ENCODE data around the gene GIT1.

The GIT1 gene

DNA sequence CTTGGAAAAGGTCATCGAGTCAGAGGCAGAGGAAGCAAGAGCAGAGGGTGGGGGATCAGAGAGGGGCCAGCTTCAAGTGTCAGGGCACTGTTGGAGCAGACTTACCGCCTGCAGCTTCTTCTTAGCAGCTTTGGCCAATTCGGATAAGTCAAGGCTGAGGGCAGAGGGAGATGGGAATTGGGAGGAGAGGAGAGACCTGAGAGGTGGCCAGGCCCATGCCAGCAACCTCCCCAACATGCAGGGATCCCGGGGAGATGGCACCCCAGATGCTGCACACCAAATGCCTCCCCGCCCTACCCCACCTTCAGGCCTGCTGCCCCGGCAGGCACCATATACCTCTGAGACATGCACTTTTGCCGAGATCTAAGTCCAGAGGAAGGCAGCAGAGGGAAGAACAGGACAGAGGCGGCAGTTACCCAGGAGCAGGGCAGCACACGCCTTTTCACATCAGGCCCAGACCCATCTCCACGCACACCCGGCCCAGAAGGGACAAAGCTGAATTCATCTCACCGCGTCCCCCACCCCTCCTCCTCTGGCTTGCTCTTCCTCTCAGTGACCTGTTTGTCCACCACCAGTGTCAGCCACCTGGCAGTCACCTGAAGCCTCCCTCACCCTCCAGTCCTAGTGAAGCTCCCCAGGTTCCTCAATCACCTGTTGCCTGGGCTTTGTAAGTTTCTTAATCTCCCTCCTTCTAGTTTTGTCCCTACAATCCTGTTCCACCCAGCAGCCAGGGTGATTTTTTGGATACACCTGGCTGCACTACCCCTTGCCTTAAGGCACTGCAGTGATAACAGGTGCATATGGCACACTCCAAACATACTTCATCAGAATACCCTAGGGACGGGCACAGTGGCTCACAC lies 10.6 kb downstream of the GIT1 start:
- TF ChIP-seq, protein P1, sequence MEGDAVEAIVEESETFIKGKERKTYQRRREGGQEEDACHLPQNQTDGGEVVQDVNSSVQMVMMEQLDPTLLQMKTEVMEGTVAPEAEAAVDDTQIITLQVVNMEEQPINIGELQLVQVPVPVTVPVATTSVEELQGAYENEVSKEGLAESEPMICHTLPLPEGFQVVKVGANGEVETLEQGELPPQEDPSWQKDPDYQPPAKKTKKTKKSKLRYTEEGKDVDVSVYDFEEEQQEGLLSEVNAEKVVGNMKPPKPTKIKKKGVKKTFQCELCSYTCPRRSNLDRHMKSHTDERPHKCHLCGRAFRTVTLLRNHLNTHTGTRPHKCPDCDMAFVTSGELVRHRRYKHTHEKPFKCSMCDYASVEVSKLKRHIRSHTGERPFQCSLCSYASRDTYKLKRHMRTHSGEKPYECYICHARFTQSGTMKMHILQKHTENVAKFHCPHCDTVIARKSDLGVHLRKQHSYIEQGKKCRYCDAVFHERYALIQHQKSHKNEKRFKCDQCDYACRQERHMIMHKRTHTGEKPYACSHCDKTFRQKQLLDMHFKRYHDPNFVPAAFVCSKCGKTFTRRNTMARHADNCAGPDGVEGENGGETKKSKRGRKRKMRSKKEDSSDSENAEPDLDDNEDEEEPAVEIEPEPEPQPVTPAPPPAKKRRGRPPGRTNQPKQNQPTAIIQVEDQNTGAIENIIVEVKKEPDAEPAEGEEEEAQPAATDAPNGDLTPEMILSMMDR (IDR thresholded peaks at IDR 0.05; ENCODE audit: low read length, missing control alignments): no peak
- no peak for DNase-seq (ENCODE audit: low read depth)
- no peak overlapping the region for H3K4me3 ChIP-seq (replicated peaks; ENCODE audit: low read depth, low read length)

DNA sequence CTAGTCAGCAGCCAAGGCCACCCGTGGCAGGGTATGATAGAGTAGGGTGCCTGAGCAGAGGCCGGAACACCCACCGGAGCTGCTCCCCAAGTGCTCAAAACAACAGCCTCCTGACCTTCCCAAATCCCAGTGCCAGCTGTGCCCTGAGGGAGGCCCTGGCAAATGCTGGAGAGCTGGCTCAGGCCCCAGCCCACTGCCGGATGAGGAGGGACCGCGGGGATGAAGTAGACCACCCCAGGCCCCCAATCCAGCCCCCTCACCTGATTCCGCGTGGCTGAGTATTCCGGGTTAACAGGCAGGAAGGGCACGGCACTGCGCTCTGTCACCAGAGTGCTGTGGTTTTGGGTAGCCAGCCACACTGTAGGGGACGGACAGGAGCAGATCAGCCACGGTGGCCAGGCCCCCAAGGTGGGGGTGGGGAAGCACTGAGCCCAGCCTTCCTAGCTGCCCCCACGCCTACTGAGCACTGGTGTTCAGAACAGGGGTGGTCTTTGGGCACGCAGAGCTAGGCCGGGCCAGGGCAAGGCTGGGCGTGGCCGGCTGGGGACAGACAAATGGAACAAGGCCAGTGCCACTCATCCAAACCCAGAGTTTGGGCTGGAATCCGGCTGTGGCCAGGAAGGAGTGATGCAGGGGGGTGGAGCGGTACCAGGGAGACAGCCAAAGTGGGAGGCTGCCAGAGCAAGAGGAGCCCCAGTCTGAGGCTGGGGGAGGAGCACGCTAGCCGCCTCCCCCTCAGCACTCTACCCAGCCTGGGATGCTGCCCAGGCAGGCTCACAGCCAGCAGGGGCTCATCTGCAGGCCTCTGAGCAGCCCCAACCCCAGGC lies 11.8 kb downstream of the GIT1 start:
- no peak overlapping the region for H3K4me3 ChIP-seq (replicated peaks; ENCODE audit: low read depth, low read length)
- DNase-seq (ENCODE audit: low read depth): peak; percentile 48
- TF ChIP-seq, protein P1 (IDR thresholded peaks at IDR 0.05; ENCODE audit: low read length, missing control alignments): no peak

DNA sequence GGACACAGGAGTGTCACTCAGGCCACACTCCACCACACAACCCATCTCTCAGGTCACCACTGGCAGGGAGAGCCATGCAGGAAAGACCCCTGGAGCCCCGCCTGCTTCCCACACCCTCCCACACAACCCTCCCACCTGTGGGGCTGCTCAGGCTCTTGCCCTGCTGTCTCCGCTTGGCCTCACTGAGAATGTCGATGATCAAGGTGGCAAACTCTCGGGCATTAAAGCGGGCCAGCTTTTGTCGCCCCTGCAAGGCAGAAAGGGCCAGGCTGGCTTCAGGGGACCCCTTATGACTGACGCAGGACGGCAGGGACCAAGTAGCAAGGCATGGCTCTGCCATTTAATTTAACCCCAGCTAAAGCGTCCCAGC lies 12.5 kb downstream of the GIT1 start:
- TF ChIP-seq, protein P1 (IDR thresholded peaks at IDR 0.05; ENCODE audit: low read length, missing control alignments): no peak
- no peak for DNase-seq (ENCODE audit: low read depth)
- no peak overlapping the region for H3K4me3 ChIP-seq (replicated peaks; ENCODE audit: low read depth, low read length)

DNA sequence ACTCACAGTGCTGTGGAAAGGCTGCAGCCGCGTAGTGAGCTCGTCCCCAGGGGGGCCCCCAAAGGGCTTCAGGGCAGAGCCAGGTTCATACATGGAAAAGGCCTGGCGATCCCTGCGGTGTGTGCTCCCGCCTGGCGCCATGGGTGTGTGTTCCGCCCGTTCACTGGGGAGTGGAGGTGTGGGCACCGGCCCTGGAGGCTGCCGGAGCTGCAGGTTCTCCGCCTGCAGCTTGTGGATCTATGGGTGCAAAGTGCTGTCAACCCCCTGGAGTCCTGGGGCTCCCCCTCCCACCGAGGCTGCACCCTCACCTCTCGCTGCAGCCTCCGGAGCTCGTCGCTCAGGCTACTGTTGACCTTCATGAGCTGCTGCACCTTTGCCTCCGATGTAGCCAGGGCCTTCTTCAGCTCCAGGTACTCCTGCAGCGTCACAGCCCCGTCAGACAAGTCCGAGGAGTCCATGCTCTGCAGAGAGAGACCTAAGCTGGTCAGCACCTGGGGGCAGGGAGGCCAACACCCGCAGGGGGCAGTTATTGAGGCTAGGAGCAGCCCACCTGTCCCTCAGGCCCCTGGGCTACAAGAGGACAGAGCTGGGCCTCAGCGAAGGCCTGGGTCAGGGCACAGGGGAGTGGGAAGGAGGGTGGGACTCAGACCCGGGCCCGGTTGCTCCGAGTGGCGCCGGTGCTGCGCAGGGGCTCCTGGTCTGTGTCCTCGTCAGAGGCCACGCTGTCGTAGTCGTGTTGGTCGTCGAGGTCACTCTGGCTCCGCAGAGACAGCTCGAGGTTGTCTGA lies 13.0 kb downstream of the GIT1 start:
- TF ChIP-seq, protein P1 (IDR thresholded peaks at IDR 0.05; ENCODE audit: low read length, missing control alignments): no peak
- no peak overlapping the region for H3K4me3 ChIP-seq (replicated peaks; ENCODE audit: low read depth, low read length)
- no peak for DNase-seq (ENCODE audit: low read depth)

DNA sequence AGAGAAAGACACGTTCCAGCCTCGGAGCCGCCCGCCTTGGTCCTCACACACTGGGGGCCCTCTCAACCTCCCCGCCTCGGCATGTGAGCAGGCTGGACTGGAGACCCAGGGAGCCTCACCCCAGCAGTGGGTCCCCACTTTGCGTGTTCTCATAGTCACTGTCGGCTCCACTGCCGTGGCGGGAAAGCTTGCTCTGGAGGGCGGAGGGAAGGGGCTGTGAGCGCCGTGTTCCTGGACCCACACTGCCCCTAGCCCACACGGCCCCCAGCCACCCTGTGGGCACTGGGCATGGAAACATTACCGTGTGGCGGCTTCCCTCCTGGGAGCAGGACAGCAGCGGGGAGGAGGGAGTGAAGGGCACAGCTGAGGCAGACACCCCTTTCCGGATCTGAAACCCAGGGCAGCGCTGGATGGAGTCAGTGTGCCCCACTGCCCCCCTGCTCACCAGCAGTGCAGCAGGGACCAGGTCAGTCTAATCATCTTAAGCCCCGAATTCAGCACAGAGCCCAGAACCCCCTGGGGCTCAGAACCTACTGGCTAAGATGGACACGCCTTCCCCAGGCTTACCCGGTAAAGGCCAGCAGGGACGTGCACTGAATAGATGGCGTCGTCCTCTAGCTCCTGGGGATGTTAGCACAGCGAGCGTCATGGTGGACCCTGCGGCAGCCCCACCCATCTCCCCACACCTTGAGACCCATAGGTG lies 13.8 kb downstream of the GIT1 start:
- TF ChIP-seq, protein P1 (IDR thresholded peaks at IDR 0.05; ENCODE audit: low read length, missing control alignments): no peak
- no peak overlapping the region for H3K4me3 ChIP-seq (replicated peaks; ENCODE audit: low read depth, low read length)
- no peak for DNase-seq (ENCODE audit: low read depth)
